Gastroesophageal sphincter (tissue), 4 donors: ENCODE results near the gene PSMD1. TPM values are rescaled to one million over a fixed set of nuclear protein-coding genes. Genes with fewer than 3 reads are reported as not detected.
A peak's percentile ranks its signal among the peaks of the same experiment; 100 is the strongest.

Experiments
- ATAC-seq: fragments of 150-250 bp; one replicate; pipeline ENCODE4 v1.9.1; 2016; ENCODE audit warnings: mild to moderate bottlenecking, moderate library complexity
- H3K27ac ChIP-seq, 4 donors: fragments of 200-600 bp; sonication (generic) in 3 of 4; 1 replicate in 3 of 4; 2 replicates in 1 of 4; pipeline ENCODE4 v1.5.1; 2016 to 2019
- H3K27me3 ChIP-seq: fragments of 200-600 bp; sonication (generic); one replicate; pipeline ENCODE4 v1.5.1; 2019
- H3K36me3 ChIP-seq, 2 donors: fragments of 200-600 bp; sonication (generic); one replicate each; pipeline ENCODE4 v1.5.1; 2019; ENCODE audit warnings: control low read depth in 1 of 2
- H3K4me1 ChIP-seq, 3 donors: fragments of 200-600 bp; sonication (generic); 1 replicate in 2 of 3; 2 replicates in 1 of 3; pipeline ENCODE4 v1.5.1; 2016 to 2019; ENCODE audit warnings: control low read depth in 2 of 3
- H3K4me3 ChIP-seq, 2 donors: fragments of 200-600 bp; sonication (generic); one replicate each; pipeline ENCODE4 v1.5.1; 2019; ENCODE audit warnings: mild to moderate bottlenecking in 1 of 2, moderate library complexity in 1 of 2
- H3K9me3 ChIP-seq, 3 donors: fragments of 200-600 bp; sonication (generic); one replicate each; pipeline ENCODE4 v1.5.1; 2017 to 2019; ENCODE audit warnings: control low read depth in 2 of 3
- EP300 ChIP-seq: sonication (generic); formaldehyde crosslinking; IDR thresholded peaks from one replicate; pipeline ENCODE4 v1.6.1; 2017; ENCODE audit warnings: antibody characterized with exemption, mild to moderate bottlenecking
- POLR2A ChIP-seq, 2 donors: fragments of 450-650 bp; IDR thresholded peaks; one replicate each; pipeline ENCODE4 v1.6.1; 2017; ENCODE audit warnings: antibody characterized with exemption in 2 of 2, mild to moderate bottlenecking in 2 of 2, moderate library complexity in 1 of 2
- POLR2AphosphoS5 ChIP-seq: sonication (generic); formaldehyde crosslinking; IDR thresholded peaks from one replicate; pipeline ENCODE4 v1.6.1; 2017; ENCODE audit warnings: antibody characterized with exemption
- WGBS, 2 donors: methylation state at CpG; one replicate each; pipeline ENCODE4 v1.1.5; 2018; ENCODE audit warnings: low coverage in 1 of 2; 5-methylcytosine and 5-hydroxymethylcytosine counted together
- total RNA-seq, 4 donors: library from RNA; depleted of rRNA; stranded (reverse); fragments of >200 nt; gene quantifications; one replicate each; pipeline ENCODE4 v1.1.0, GENCODE V29; 2016
- TF ChIP-seq, protein P1 (sequence below), 4 experiments: fragments of 200-600 bp in 2 of 4; fragments of 450-650 bp in 2 of 4; sonication (generic) in 1 of 4; IDR thresholded peaks; one replicate each; pipeline ENCODE4 v1.5.1; 2017 to 2019; ENCODE audit warnings: antibody characterized with exemption in 4 of 4, mild to moderate bottlenecking in 2 of 4, moderate library complexity in 2 of 4

PSMD1 gene
- total RNA-seq, 4 donors from 2014 or later = 58.8 to 93.4 (median 65.9) TPM

DNA sequence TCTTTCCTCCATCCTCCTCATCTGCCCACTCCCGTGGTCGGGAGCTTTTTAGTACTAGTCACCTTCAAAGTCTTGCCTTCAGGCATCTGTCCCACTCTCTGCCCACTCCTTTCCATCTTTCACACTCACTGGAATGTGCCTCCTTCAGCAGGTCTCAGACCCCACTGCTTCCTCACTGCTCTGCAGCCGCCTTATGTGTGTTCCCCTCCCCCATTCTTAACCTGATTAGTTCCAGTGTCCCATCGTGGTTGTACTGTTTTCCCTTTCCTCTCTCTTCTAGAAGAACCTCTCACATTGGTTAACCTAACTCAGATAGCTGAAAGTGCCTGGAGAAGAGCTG is 144.8 kb downstream of the PSMD1 start:
- 56 to 68% methylated on average over 4 of the region's 4 CpGs for WGBS, 2 donors
- H3K4me1 ChIP-seq = peaks cover 0 to 83% (median 0%) of the 10 kb centered on the region in 3 donors

DNA sequence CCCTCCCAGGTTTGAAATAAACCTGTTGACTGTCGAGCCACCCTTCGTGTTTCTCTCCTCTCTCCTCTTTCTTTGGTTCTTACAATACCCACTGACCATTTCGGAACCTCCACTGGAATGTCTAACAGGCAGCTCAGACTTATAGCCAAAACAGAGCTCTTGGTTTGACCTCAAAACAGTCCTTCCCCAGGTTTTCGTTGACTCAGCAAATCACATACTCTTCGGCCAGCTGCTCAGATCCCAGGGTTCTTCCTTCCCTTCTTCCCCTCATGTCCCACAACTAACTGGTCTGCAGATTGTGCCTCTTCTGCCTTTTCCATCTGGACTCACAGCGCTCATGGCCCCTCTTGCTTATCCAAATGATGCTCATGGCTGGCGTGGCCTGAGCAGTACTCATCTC is 146.4 kb downstream of the PSMD1 start:
- 89 to 91% methylated on average over 4 to 6 of the region's 7 CpGs for WGBS, 2 donors
- no peak overlapping the region for H3K4me3 ChIP-seq
- TF ChIP-seq POLR2A (IDR thresholded peaks at IDR 0.05) (no peak), POLR2AphosphoS5 (no peak), EP300 (no peak)
- TF ChIP-seq, protein P1, sequence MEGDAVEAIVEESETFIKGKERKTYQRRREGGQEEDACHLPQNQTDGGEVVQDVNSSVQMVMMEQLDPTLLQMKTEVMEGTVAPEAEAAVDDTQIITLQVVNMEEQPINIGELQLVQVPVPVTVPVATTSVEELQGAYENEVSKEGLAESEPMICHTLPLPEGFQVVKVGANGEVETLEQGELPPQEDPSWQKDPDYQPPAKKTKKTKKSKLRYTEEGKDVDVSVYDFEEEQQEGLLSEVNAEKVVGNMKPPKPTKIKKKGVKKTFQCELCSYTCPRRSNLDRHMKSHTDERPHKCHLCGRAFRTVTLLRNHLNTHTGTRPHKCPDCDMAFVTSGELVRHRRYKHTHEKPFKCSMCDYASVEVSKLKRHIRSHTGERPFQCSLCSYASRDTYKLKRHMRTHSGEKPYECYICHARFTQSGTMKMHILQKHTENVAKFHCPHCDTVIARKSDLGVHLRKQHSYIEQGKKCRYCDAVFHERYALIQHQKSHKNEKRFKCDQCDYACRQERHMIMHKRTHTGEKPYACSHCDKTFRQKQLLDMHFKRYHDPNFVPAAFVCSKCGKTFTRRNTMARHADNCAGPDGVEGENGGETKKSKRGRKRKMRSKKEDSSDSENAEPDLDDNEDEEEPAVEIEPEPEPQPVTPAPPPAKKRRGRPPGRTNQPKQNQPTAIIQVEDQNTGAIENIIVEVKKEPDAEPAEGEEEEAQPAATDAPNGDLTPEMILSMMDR (IDR thresholded peaks at IDR 0.05) = no peak
- H3K4me1 ChIP-seq = peaks cover 0 to 89% (median 0%) of the 10 kb centered on the region in 3 donors
- peak overlapping the region in 3 of 4 donors; percentile 82 to 96 (median 85) for H3K27ac ChIP-seq
- H3K9me3 ChIP-seq = no peaks in the 10 kb centered on the region
- no peak for ATAC-seq
- peaks cover 0 to 10% of the 10 kb centered on the region in 2 donors for H3K36me3 ChIP-seq
- no peaks in the 10 kb centered on the region for H3K27me3 ChIP-seq

More for the DNA sequence above, 144.8 kb downstream of the PSMD1 start:
- no peak for TF ChIP-seq POLR2A (IDR thresholded peaks at IDR 0.05)
- TF ChIP-seq EP300 = no peak
- Histone ChIP-seq H3K27ac (peak overlapping the region; percentile 16 to 96 (median 80)), H3K27me3 (no peaks in the 10 kb centered on the region), H3K36me3 (peaks cover 0 to 8% of the 10 kb centered on the region in 2 donors), H3K9me3 (no peaks in the 10 kb centered on the region), H3K4me3 (peak overlapping the region; percentile 13 to 83)
- ATAC-seq = no peak

DNA sequence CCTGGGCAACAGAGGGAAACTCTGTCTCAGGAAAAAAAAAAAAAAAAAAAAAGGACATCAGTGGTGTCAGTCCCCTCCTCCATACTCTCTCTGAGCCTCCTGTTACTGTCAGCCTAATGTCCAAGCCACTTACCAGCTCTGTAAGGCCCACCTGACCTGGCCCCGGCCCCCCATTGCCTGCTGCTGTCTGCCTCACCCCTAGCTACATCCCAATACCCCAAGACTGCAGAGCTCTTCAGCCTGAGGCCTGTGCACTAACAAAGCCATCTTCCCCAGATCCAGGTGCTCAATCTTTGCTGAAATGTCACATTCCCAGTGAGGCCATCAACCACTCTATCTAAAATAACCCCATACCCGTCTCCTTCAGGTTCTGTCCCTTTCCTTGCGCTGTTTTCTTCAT is 147.5 kb downstream of the PSMD1 start:
- Histone ChIP-seq H3K36me3 (peaks cover 0 to 20% of the 10 kb centered on the region in 2 donors), H3K9me3 (no peaks in the 10 kb centered on the region), H3K27me3 (no peaks in the 10 kb centered on the region), H3K27ac (peak overlapping the region in 3 of 4 donors; percentile 82 to 96 (median 85)), H3K4me1 (peaks cover 0 to 88% (median 0%) of the 10 kb centered on the region in 3 donors), H3K4me3 (no peak overlapping the region)
- WGBS, 2 donors = 90 to 100% methylated on average over 2 to 3 of the region's 3 CpGs
- no peak for ATAC-seq
- TF ChIP-seq EP300 = no peak
- TF ChIP-seq, protein P1 (IDR thresholded peaks at IDR 0.05) = no peak
- no peak for TF ChIP-seq POLR2AphosphoS5
- TF ChIP-seq POLR2A (IDR thresholded peaks at IDR 0.05) = no peak

DNA sequence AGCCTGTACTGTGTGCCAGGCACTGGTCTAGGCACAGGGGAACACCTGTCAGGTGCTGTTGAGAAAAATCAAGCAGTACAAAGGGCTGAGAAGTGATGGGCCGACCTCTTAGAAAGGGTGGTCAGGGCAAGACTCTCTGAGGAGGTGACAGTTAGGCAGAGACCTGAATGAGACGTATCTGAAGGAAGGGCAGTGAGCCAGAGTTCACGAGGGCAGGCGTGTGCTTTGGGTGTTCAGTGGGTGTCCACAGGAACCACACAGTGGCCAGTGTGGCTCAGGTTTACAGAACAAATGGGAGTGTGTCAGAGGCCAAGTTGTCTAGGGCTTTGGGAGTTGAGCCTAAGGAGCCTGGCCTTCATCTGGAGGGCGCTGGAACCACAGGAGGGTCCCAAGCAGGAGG is 147.9 kb downstream of the PSMD1 start:
- peaks cover 0 to 24% of the 10 kb centered on the region in 2 donors for H3K36me3 ChIP-seq
- no peaks in the 10 kb centered on the region for H3K9me3 ChIP-seq
- WGBS, 2 donors = 76 to 88% methylated on average over 3 to 4 of the region's 5 CpGs
- H3K4me1 ChIP-seq = peaks cover 0 to 84% (median 0%) of the 10 kb centered on the region in 3 donors
- no peak overlapping the region for H3K4me3 ChIP-seq
- TF ChIP-seq POLR2AphosphoS5 (no peak), EP300 (no peak), POLR2A (IDR thresholded peaks at IDR 0.05) (no peak)
- TF ChIP-seq, protein P1 (IDR thresholded peaks at IDR 0.05) = no peak
- peak overlapping the region in 3 of 4 donors; percentile 82 to 96 (median 85) for H3K27ac ChIP-seq
- no peaks in the 10 kb centered on the region for H3K27me3 ChIP-seq
- ATAC-seq = no peak

DNA sequence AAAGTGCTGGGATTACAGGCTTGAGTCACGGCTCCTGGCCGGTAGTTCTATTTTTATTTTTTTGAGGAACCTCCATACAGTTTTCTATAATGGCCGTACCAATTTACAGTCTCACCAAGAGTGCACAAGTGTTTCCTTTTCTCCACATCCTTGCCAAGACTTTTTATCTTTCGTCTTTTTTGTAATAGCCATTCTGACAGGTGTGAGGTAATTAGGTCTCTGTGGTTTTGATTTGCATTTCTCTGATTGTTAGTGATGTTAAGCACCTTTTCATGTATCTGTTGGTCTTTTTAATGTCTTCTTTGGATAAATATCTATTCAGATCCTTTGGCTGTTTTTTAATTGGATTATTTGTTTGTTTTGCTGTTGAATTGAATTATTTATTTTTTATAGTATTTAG is 151.1 kb downstream of the PSMD1 start:
- no peaks in the 10 kb centered on the region for H3K9me3 ChIP-seq
- H3K4me3 ChIP-seq = no peak overlapping the region
- H3K27me3 ChIP-seq = no peaks in the 10 kb centered on the region
- peak overlapping the region in 3 of 4 donors; percentile 66 to 96 (median 85) for H3K27ac ChIP-seq
- TF ChIP-seq, protein P1 (IDR thresholded peaks at IDR 0.05) = no peak
- no peak for TF ChIP-seq POLR2A (IDR thresholded peaks at IDR 0.05)
- TF ChIP-seq EP300 = no peak
- no peak for TF ChIP-seq POLR2AphosphoS5
- peaks cover 0 to 34% of the 10 kb centered on the region in 2 donors for H3K36me3 ChIP-seq
- peaks cover 0 to 75% (median 0%) of the 10 kb centered on the region in 3 donors for H3K4me1 ChIP-seq
- no peak for ATAC-seq
- whole genome bisulfite sequencing, 2 donors = 53 to 63% methylated on average over 4 of the region's 4 CpGs
